CD14-positive monocyte (primary cell): ENCODE results near the gene ZNF624. TPM values are rescaled to one million over a fixed set of nuclear protein-coding genes. Genes with fewer than 3 reads are reported as not detected.

ENCODE experiments used
- DNase-seq, 3 donors: peaks; one replicate each; pipeline ENCODE4 v3.0.0-alpha.2; 2011 to 2022
- H2AFZ ChIP-seq: 2 replicates; pipeline ENCODE4 v1.6.0; 2012; ENCODE audit warnings: mild to moderate bottlenecking, low read depth, low read length, inconsistent platforms; ENCODE audit not compliant: insufficient read depth, poor library complexity, severe bottlenecking
- H3K27ac ChIP-seq, 2 donors: 1 replicate in 1 of 2; 2 replicates in 1 of 2; pipeline ENCODE4 v1.5.1; 2012 to 2013; ENCODE audit warnings: low read length in 2 of 2, control low read depth in 1 of 2, inconsistent platforms in 1 of 2, low read depth in 1 of 2, mild to moderate bottlenecking in 1 of 2
- H3K27me3 ChIP-seq, 2 donors: one replicate each; pipeline versions ENCODE4 v1.6.0 to v1.6.1; 2011 to 2013; ENCODE audit warnings: low read length in 2 of 2; ENCODE audit not compliant: control insufficient read depth in 2 of 2, insufficient read depth in 2 of 2
- H3K36me3 ChIP-seq, 2 donors: replicated peaks in 1 of 2; 1 replicate in 1 of 2; 2 replicates in 1 of 2; pipeline versions ENCODE4 v1.5.1 to v1.6.1; 2012 to 2013; ENCODE audit warnings: low read length in 2 of 2, control low read depth in 1 of 2, inconsistent platforms in 1 of 2, mild to moderate bottlenecking in 1 of 2; ENCODE audit not compliant: insufficient read depth in 2 of 2, control insufficient read depth in 1 of 2
- H3K4me1 ChIP-seq, 2 donors: 1 replicate in 1 of 2; 2 replicates in 1 of 2; pipeline versions ENCODE4 v1.5.1 to v1.6.1; 2012 to 2013; ENCODE audit warnings: low read length in 2 of 2, control low read depth in 1 of 2, inconsistent platforms in 1 of 2, mild to moderate bottlenecking in 1 of 2, moderate library complexity in 1 of 2; ENCODE audit not compliant: insufficient read depth in 2 of 2, control insufficient read depth in 1 of 2
- H3K4me2 ChIP-seq: replicated peaks from 2 replicates; pipeline ENCODE3; 2012; ENCODE audit warnings: low read length, moderate library complexity, mild to moderate bottlenecking; ENCODE audit not compliant: poor library complexity, severe bottlenecking; ENCODE audit errors: extremely low read depth
- H3K4me3 ChIP-seq, 3 experiments: fragments of 200-600 bp in 1 of 3; sonication (generic) in 1 of 3; replicated peaks in 1 of 3; 1 replicate in 2 of 3; 2 replicates in 1 of 3; pipeline ENCODE4 v1.5.1; 2011 to 2013; ENCODE audit warnings: low read length in 3 of 3, mild to moderate bottlenecking in 3 of 3, control low read depth in 2 of 3, low read depth in 2 of 3, inconsistent platforms in 1 of 3, moderate library complexity in 1 of 3
- H3K79me2 ChIP-seq: 2 replicates; pipeline ENCODE4 v1.6.0; 2012; ENCODE audit warnings: mild to moderate bottlenecking, control low read depth, inconsistent platforms, low read length, moderate library complexity; ENCODE audit not compliant: insufficient read depth
- H3K9ac ChIP-seq: 2 replicates; pipeline ENCODE4 v1.6.0; 2017; ENCODE audit warnings: low read length, mild to moderate bottlenecking; ENCODE audit not compliant: insufficient read depth, poor library complexity, severe bottlenecking
- H3K9me3 ChIP-seq, 2 donors: replicated peaks in 1 of 2; 1 replicate in 1 of 2; 2 replicates in 1 of 2; pipeline versions ENCODE4 v1.5.1 to v1.6.1; 2012 to 2013; ENCODE audit warnings: low read length in 2 of 2, control low read depth in 1 of 2; ENCODE audit not compliant: control insufficient read depth in 1 of 2, insufficient read depth in 1 of 2
- H4K20me1 ChIP-seq: 2 replicates; pipeline ENCODE4 v1.6.0; 2012; ENCODE audit warnings: mild to moderate bottlenecking, low read length, control low read depth, moderate library complexity; ENCODE audit not compliant: insufficient read depth
- H3K27ac Mint-ChIP-seq, 7 donors: one replicate each; pipeline ENCODE4 v1.8.0; 2020; ENCODE audit warnings: mild to moderate bottlenecking in 7 of 7, mixed read lengths in 7 of 7, moderate library complexity in 6 of 7, inconsistent platforms in 2 of 7
- H3K27me3 Mint-ChIP-seq, 3 donors: one replicate each; pipeline ENCODE4 v1.8.0; 2021 to 2022; ENCODE audit warnings: low read depth in 3 of 3, mild to moderate bottlenecking in 3 of 3, mixed read lengths in 3 of 3, moderate library complexity in 3 of 3, inconsistent platforms in 1 of 3
- H3K36me3 Mint-ChIP-seq, 2 donors: one replicate each; pipeline ENCODE4 v1.8.0; 2020; ENCODE audit warnings: mixed read lengths in 2 of 2, inconsistent platforms in 1 of 2, mild to moderate bottlenecking in 1 of 2
- H3K4me1 Mint-ChIP-seq: one replicate; pipeline ENCODE4 v1.8.0; 2020; ENCODE audit warnings: mild to moderate bottlenecking, mixed read lengths
- H3K4me3 Mint-ChIP-seq, 2 donors: one replicate each; pipeline ENCODE4 v1.8.0; 2020; ENCODE audit warnings: mild to moderate bottlenecking in 2 of 2, mixed read lengths in 2 of 2, moderate library complexity in 1 of 2
- H3K9me3 Mint-ChIP-seq, 7 donors: one replicate each; pipeline ENCODE4 v1.8.0; 2020 to 2022; ENCODE audit warnings: mixed read lengths in 7 of 7, mild to moderate bottlenecking in 6 of 7, moderate library complexity in 6 of 7, inconsistent platforms in 2 of 7
- CTCF ChIP-seq: fragments of 200-600 bp; IDR thresholded peaks from one replicate; pipeline ENCODE4 v1.8.0; 2022; ENCODE audit warnings: antibody characterized with exemption, mild to moderate bottlenecking
- WGBS: methylation state at CpG from one replicate; pipeline ENCODE4 v1.1.5; 2013; ENCODE audit warnings: missing lambda C conversion rate; ENCODE audit not compliant: insufficient coverage; 5-methylcytosine and 5-hydroxymethylcytosine counted together
- intact Hi-C, 2 donors: fragments of 100-400 bp; cut with micrococcal nuclease; formaldehyde crosslinking; loops; one replicate each; pipeline versions ENCODE4 v1.15.0 to v1.15.1; 2023
- polyA plus RNA-seq, 3 donors: library from polyadenylated mRNA; depleted of rRNA in 1 of 3; unstranded in 2 of 3; stranded (reverse) in 1 of 3; fragments of 300-500 nt in 2 of 3; fragments of >200 nt in 1 of 3; fragmentation: Illumina TruSeq in 2 of 3; gene quantifications; 1 replicate in 2 of 3; 2 replicates in 1 of 3; pipeline ENCODE4 v1.2.3, GENCODE V29; 2012 to 2021

Gene ZNF624
- polyA plus RNA-seq, 3 donors: 0.45 to 3.2 (median 0.68) TPM

DNA sequence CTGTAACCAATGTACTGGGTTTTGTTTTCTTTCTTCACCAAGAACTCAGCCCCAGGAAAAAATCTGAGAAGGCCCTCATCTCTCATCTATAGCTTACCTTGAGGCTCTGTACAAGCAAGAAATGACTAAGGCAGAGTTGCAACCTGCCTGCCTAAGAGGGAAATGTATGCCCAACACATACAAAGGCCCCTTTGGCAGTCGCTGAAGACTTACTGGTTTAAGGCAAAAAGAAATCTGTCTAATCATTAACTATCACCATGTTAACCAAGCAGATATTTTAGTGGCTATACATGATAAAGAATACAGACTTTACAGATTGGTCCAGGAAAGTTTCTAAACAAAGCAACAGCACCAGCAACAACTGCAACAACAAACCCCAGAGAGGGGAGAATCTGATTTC is 14.2 kb downstream of the ZNF624 start:
- no peak overlapping the region for H3K4me3 ChIP-seq
- H3K36me3 ChIP-seq: peaks cover 6 to 65% of the 10 kb centered on the region in 2 donors
- intact Hi-C loops: no loop called here
- H3K27ac ChIP-seq: no peak overlapping the region
- Mint-ChIP-seq H3K4me3 (no peak overlapping the region), H3K4me1 (no peaks in the 10 kb centered on the region), H3K27me3 (peaks cover 0 to 3% (median 1%) of the 10 kb centered on the region in 3 donors), H3K27ac (no peak overlapping the region), H3K36me3 (peaks cover 54 to 68% of the 10 kb centered on the region in 2 donors), H3K9me3 (peaks cover 21 to 56% (median 41%) of the 10 kb centered on the region in 7 donors)
- H4K20me1 ChIP-seq: no peaks in the 10 kb centered on the region
- no peak for DNase-seq
- no peaks in the 10 kb centered on the region for H3K4me1 ChIP-seq
- WGBS: no CpG with 5 or more reads among the region's 1 CpG
- H2AFZ ChIP-seq: no peak overlapping the region
- H3K79me2 ChIP-seq: no peaks in the 10 kb centered on the region
- no peaks in the 10 kb centered on the region for H3K27me3 ChIP-seq
- peaks cover 10 to 40% of the 10 kb centered on the region in 2 donors for H3K9me3 ChIP-seq
- TF ChIP-seq CTCF: no peak
- H3K4me2 ChIP-seq: no peak overlapping the region
- no peak overlapping the region for H3K9ac ChIP-seq

DNA sequence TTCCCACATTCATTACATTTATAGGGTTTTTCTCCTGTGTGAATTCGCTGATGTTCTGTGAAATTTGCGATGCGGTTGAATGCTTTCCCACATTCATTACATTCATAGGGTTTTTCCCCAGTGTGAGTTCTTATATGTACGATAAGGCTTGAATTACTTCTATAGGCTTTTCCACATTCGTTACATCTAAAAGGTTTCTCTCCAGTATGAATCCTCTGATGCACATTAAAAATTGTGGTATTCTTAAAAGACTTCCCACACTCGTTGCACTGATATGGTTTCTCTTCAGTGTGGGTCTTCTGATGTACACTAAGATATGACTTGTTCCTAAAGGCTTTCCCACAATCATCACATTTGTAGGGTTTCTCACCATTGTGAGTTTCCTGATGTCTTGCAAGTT is 30.4 kb downstream of the ZNF624 start:
- H3K4me1 ChIP-seq: no peaks in the 10 kb centered on the region
- peaks cover 33 to 95% (median 88%) of the 10 kb centered on the region in 7 donors for H3K9me3 Mint-ChIP-seq

More for the DNA sequence above, 30.4 kb downstream of the ZNF624 start:
- no peak for TF ChIP-seq CTCF
- peaks cover 48 to 97% of the 10 kb centered on the region in 2 donors for H3K9me3 ChIP-seq
- H3K4me2 ChIP-seq: no peak overlapping the region
- no peaks in the 10 kb centered on the region for H4K20me1 ChIP-seq
- WGBS: 100% methylated on average over 1 of the region's 6 CpGs
- Mint-ChIP-seq H3K36me3 (peaks cover 28 to 40% of the 10 kb centered on the region in 2 donors), H3K27ac (no peak overlapping the region), H3K27me3 (peaks cover 0 to 2% (median 0%) of the 10 kb centered on the region in 3 donors), H3K4me3 (no peak overlapping the region), H3K4me1 (no peaks in the 10 kb centered on the region)
- H2AFZ ChIP-seq: no peak overlapping the region
- no peak for DNase-seq
- no peaks in the 10 kb centered on the region for H3K27me3 ChIP-seq
- no peak overlapping the region for H3K9ac ChIP-seq
- no peak overlapping the region for H3K27ac ChIP-seq
- H3K36me3 ChIP-seq: peaks cover 14 to 58% of the 10 kb centered on the region in 2 donors
- intact Hi-C loops: no loop called here
- peak overlapping the region in 1 of 3 experiments; percentile 24 for H3K4me3 ChIP-seq
- no peaks in the 10 kb centered on the region for H3K79me2 ChIP-seq
